Mucosa of descending colon (tissue), 3 donors: ENCODE data around the gene PLXDC2. TPM values are rescaled to one million over a fixed set of nuclear protein-coding genes. Genes with fewer than 3 reads are reported as not detected.

ENCODE experiments used
- ATAC-seq: fragments of 200-7000 bp; cut with Tn5 transposase; one replicate; pipeline ENCODE4 v1.9.1; 2020; ENCODE audit warnings: mild to moderate bottlenecking, moderate library complexity
- DNase-seq, 3 donors: peaks; one replicate each; pipeline ENCODE4 v3.0.0-alpha.2; 2020
- H3K36me3 ChIP-seq: fragments of 200-600 bp; one replicate; pipeline ENCODE4 v1.8.0; 2021; ENCODE audit warnings: low read depth, mild to moderate bottlenecking
- H3K4me1 ChIP-seq: fragments of 200-600 bp; one replicate; pipeline ENCODE4 v1.8.0; 2021; ENCODE audit warnings: low read depth, mild to moderate bottlenecking
- H3K4me3 ChIP-seq: fragments of 200-600 bp; one replicate; pipeline ENCODE4 v1.8.0; 2021; ENCODE audit warnings: mild to moderate bottlenecking
- H3K9me3 ChIP-seq: fragments of 200-600 bp; one replicate; pipeline ENCODE4 v1.8.0; 2021; ENCODE audit warnings: mild to moderate bottlenecking
- intact Hi-C, 2 donors: fragments of 100-400 bp; cut with DNase I in 1 of 2; cut with micrococcal nuclease in 1 of 2; formaldehyde crosslinking; loops; one replicate each; pipeline versions ENCODE4 v1.11.0 to v1.11.1; 2022; cut with DNase I, micrococcal nuclease
- total RNA-seq, 3 donors: library from RNA; stranded (reverse); fragmentation: NEBNext Ultra II Directional in 2 of 3; extraction: Animal tissue kit (Norgen Biotek cat#: 25700) in 2 of 3; gene quantifications; one replicate each; pipeline versions ENCODE4 v1.2.1 to v1.2.4, GENCODE V29; 2021 to 2023
- TF ChIP-seq, protein P1 (sequence below): fragments of 200-600 bp; IDR thresholded peaks from one replicate; pipeline ENCODE4 v1.8.0; 2022; ENCODE audit warnings: antibody characterized with exemption, mild to moderate bottlenecking
- donor health status: DM: no; HTN: no; CAD: no; lungs with moderate emphysema.
- donor health status: DM: no; HTN: no; CAD: no.
- donor health status: DM: no; HTN: yes; CAD: no.

PLXDC2 gene
- total RNA-seq, 3 donors from 2014 or later, result 19.9 to 31.6 (median 30.3) TPM

DNA sequence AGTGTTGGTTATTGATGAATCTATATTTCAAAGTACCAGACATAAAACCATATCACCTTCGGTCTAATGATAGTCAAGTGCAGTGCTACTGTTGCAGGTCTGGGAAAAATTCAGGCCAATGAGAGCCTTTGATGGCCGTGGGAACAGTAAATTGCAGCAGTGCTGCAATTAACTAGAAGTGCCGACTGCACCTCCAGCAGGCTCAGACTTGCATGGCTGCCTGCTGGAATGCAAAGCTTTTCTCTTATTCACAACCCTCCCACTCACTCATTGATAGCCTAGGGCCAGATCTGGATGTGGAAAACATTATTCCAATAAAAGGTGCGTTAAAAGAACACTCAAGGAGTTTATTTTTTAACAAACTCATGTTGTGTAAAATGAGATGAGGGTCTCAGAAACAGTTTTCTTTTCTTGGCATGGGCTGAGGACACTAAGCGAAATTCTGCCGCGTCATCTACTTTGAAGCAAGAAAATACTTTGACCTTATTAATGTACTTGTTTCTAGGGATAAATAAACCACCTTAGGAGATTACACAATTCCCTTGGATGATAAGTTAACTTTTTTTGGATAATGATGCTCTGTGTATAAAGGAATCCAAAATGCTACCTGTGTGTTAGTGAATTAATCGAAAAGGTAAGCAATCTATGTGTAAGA, 17.1 kb downstream of the PLXDC2 start:
- H3K4me1 ChIP-seq, result no peaks in the 10 kb centered on the region
- intact Hi-C loops, result no loop called here
- TF ChIP-seq, protein P1, sequence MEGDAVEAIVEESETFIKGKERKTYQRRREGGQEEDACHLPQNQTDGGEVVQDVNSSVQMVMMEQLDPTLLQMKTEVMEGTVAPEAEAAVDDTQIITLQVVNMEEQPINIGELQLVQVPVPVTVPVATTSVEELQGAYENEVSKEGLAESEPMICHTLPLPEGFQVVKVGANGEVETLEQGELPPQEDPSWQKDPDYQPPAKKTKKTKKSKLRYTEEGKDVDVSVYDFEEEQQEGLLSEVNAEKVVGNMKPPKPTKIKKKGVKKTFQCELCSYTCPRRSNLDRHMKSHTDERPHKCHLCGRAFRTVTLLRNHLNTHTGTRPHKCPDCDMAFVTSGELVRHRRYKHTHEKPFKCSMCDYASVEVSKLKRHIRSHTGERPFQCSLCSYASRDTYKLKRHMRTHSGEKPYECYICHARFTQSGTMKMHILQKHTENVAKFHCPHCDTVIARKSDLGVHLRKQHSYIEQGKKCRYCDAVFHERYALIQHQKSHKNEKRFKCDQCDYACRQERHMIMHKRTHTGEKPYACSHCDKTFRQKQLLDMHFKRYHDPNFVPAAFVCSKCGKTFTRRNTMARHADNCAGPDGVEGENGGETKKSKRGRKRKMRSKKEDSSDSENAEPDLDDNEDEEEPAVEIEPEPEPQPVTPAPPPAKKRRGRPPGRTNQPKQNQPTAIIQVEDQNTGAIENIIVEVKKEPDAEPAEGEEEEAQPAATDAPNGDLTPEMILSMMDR, result no peak
- DNase-seq, result no peak
- no peaks in the 10 kb centered on the region for H3K36me3 ChIP-seq
- H3K4me3 ChIP-seq, result no peak overlapping the region
- no peak for ATAC-seq
- H3K9me3 ChIP-seq, result no peaks in the 10 kb centered on the region

DNA sequence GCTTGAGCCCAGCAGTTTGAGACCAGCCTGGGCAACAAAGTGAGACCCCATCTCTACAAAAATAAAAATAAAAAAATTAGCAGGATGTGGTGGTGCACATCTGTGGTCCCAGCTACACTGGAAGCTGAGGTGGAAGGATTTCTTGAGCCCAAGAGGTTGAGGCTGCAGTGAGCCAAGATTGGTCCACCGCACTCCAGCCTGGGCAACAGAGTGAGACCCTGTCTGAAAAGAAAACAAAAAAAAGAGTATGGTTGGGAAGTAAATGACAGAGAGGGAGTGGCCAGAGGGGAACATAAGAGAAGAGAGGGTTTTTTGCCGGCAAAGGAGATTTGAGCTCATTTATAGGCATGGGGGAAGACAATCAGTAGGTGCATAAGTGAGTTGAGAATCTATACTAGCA, 19.7 kb downstream of the PLXDC2 start:
- no peak overlapping the region for H3K4me3 ChIP-seq
- TF ChIP-seq, protein P1, result no peak
- intact Hi-C loops, result no loop called here
- no peak for ATAC-seq
- no peaks in the 10 kb centered on the region for H3K4me1 ChIP-seq
- H3K36me3 ChIP-seq, result no peaks in the 10 kb centered on the region
- H3K9me3 ChIP-seq, result no peaks in the 10 kb centered on the region
- DNase-seq, result no peak

DNA sequence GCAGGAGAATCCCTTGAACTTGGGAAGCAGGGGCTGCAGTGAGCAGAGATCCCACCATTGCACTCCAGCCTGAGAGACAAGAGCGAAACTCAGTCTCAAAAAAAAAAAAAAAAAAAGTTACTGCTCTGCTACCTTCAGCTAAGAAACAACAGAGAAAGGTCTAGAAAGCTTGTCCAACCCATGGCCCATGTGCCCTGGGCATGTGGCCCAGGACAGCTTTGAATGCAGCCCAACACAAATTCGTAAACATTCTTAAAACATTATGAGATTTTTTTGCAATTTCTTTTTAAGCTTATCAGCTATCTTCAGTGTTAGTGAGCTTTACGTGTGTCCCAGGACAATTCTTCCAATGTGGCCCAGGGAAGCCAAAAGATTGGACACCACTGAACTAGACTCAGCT, 22.9 kb downstream of the PLXDC2 start:
- TF ChIP-seq, protein P1, result no peak
- ATAC-seq, result no peak
- intact Hi-C loops, result no loop called here

DNA sequence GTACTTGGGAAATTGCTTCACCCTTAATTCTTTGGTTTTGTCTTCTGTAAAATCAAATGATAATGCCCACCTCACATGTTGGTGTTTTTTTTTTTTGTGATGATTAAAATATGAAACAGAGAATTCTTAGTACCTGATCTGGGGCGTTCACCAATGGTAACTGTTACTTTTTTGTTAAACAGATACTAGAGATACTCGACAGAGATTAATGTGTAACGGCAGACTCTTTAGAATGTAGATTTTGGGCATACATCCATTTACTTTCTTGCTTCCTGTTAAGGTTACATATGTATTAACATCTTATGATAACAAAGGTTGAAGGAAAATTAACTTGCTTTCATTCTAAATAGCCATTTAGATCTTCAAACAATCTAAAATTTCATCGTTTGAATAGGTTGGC, 23.3 kb downstream of the PLXDC2 start:
- DNase-seq (no peak), ATAC-seq (no peak)
- Histone ChIP-seq H3K4me1 (no peaks in the 10 kb centered on the region), H3K4me3 (no peak overlapping the region), H3K36me3 (no peaks in the 10 kb centered on the region), H3K9me3 (no peaks in the 10 kb centered on the region)
- intact Hi-C loops, result no loop called here
- TF ChIP-seq, protein P1, result no peak

More for the DNA sequence above, 22.9 kb downstream of the PLXDC2 start:
- Histone ChIP-seq H3K36me3 (no peaks in the 10 kb centered on the region), H3K4me3 (no peak overlapping the region), H3K9me3 (no peaks in the 10 kb centered on the region), H3K4me1 (no peaks in the 10 kb centered on the region)
- no peak for DNase-seq

DNA sequence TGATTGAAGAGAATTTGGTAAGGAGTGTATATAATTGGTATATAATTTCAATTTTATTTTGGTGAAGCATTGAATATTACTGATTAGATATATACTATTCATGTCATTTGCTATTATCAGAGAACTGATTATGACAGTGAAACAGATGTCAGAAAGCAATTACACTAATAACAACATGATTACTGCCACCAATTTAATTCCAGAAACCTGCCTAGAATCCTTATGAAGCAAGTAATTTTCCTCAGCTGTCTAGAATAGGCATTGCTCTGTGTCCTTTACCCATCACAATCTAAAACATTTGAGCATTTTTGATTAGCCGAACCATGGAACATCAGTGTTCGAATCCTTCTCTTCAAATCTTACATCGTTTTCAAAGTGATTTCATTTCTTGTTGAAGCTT, 24.5 kb downstream of the PLXDC2 start:
- TF ChIP-seq, protein P1, result no peak
- intact Hi-C loops, result no loop called here
- no peaks in the 10 kb centered on the region for H3K36me3 ChIP-seq
- ATAC-seq, result no peak
- no peak for DNase-seq
- H3K4me1 ChIP-seq, result peaks cover 6% of the 10 kb centered on the region
- H3K4me3 ChIP-seq, result no peak overlapping the region
- no peaks in the 10 kb centered on the region for H3K9me3 ChIP-seq

DNA sequence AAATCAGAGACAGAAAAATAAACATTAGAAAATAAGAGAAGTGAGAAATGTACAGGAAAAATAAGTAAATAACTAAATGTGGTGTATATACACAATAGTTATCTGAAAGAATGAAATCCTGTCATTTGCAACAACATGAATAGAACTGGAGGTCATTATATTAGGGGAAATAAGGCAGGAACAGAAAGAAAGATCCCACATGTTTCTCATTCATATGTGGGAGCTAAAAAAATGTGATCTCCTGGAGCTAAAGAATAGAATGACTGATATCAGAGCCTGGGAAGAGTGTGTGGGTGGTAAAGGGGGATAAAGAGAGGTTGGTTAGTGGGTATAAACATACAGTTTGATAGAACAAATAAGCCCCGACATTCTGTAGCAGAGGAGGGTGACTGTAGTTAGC, 27.3 kb downstream of the PLXDC2 start:
- TF ChIP-seq, protein P1, result no peak
- Histone ChIP-seq H3K36me3 (no peaks in the 10 kb centered on the region), H3K9me3 (no peaks in the 10 kb centered on the region), H3K4me3 (no peak overlapping the region), H3K4me1 (peaks cover 6% of the 10 kb centered on the region)
- intact Hi-C loops, result no loop called here
- DNase-seq (no peak), ATAC-seq (no peak)
